Activated CD4-positive, alpha-beta T cell treated with anti-CD3 and anti-CD28 coated beads, Interleukin-2, amount 10 ng/mL, durations not matched to agents 24 days and 14 days (primary cell): ENCODE results near the gene LRP10. TPM values are rescaled to one million over a fixed set of nuclear protein-coding genes. Genes with fewer than 3 reads are reported as not detected.

Experiments used
- DNase-seq: peaks from one replicate; pipeline ENCODE4 v3.0.0; 2022
- H3K27ac Mint-ChIP-seq: one replicate; pipeline ENCODE4 v1.8.0; 2022; ENCODE audit warnings: mild to moderate bottlenecking, mixed read lengths
- H3K27me3 Mint-ChIP-seq: one replicate; pipeline ENCODE4 v1.8.0; 2022; ENCODE audit warnings: mixed read lengths
- H3K36me3 Mint-ChIP-seq: one replicate; pipeline ENCODE4 v1.8.0; 2022; ENCODE audit warnings: low read depth, mild to moderate bottlenecking, mixed read lengths
- H3K4me1 Mint-ChIP-seq: one replicate; pipeline ENCODE4 v1.8.0; 2021; ENCODE audit warnings: mixed read lengths
- H3K4me3 Mint-ChIP-seq: one replicate; pipeline ENCODE4 v1.8.0; 2022; ENCODE audit warnings: mild to moderate bottlenecking, moderate library complexity, mixed read lengths
- H3K9me3 Mint-ChIP-seq: one replicate; pipeline ENCODE4 v1.8.0; 2021; ENCODE audit warnings: mixed read lengths
- intact Hi-C: fragments of 100-400 bp; cut with micrococcal nuclease; formaldehyde crosslinking; loops from one replicate; pipeline ENCODE4 v1.15.1; 2023
- total RNA-seq: library from RNA; stranded (reverse); gene quantifications from 2 replicates; pipeline ENCODE4 v1.2.3, GENCODE V29; 2022

The LRP10 gene
- total RNA-seq, 1 donor from 2014 or later, result 35.2 TPM

GRCh38 chr14:22838631-22839041 is 32.9 kb upstream of the LRP10 start:
- Mint-ChIP-seq H3K4me3 (no peak overlapping the region), H3K4me1 (peaks cover 7% of the 10 kb centered on the region), H3K36me3 (peaks cover 29% of the 10 kb centered on the region), H3K9me3 (no peaks in the 10 kb centered on the region), H3K27me3 (peaks cover 19% of the 10 kb centered on the region), H3K27ac (no peak overlapping the region)
- DNase-seq, result no peak
- intact Hi-C loops, result no loop called here

- H3K4me1 Mint-ChIP-seq, result peaks cover 7% of the 10 kb centered on the region
- intact Hi-C loops, result no loop called here
- peaks cover 24% of the 10 kb centered on the region for H3K36me3 Mint-ChIP-seq
- no peak overlapping the region for H3K27ac Mint-ChIP-seq
- DNase-seq, result no peak
- H3K4me3 Mint-ChIP-seq, result no peak overlapping the region
- peaks cover 19% of the 10 kb centered on the region for H3K27me3 Mint-ChIP-seq
- H3K9me3 Mint-ChIP-seq, result no peaks in the 10 kb centered on the region
These were observed 32.3 kb upstream of the LRP10 start for GRCh38 chr14:22839159-22839779.

DNA sequence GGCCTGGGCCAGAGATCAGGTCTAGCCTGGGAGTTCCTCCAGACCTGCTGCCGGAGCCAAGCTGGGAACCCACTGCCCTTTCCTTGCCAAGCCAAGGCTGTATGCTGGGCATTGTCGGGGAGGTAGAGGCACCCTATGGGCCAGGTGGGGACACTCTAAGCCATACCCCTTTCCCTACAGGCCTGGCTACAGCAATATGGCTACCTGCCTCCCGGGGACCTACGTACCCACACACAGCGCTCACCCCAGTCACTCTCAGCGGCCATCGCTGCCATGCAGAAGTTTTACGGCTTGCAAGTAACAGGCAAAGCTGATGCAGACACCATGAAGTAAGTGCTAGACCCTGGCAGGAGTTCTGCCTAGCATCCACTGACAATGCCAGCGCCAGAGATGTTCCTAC is 30.2 kb upstream of the LRP10 start:
- Mint-ChIP-seq H3K27me3 (peaks cover 12% of the 10 kb centered on the region), H3K9me3 (no peaks in the 10 kb centered on the region), H3K27ac (no peak overlapping the region), H3K36me3 (peaks cover 6% of the 10 kb centered on the region), H3K4me3 (no peak overlapping the region), H3K4me1 (peaks cover 7% of the 10 kb centered on the region)
- intact Hi-C loops, result no loop called here
- no peak for DNase-seq

DNA sequence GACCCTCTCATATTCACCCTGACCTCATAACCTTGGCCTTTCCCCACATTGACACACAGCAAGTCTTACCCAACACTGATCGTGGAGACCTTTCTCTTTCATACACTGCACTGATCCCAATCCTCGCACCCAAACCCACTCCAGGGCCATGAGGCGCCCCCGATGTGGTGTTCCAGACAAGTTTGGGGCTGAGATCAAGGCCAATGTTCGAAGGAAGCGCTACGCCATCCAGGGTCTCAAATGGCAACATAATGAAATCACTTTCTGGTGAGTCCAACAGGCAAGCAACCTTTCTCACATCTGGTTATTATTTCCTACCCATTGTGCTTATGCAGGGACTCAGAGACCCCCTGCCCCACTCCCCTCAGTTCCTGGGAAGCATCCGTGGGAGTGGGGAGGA is 29.8 kb upstream of the LRP10 start:
- Mint-ChIP-seq H3K27ac (no peak overlapping the region), H3K9me3 (no peaks in the 10 kb centered on the region), H3K27me3 (peaks cover 10% of the 10 kb centered on the region), H3K36me3 (peaks cover 4% of the 10 kb centered on the region), H3K4me1 (peaks cover 7% of the 10 kb centered on the region), H3K4me3 (no peak overlapping the region)
- intact Hi-C loops, result no loop called here
- no peak for DNase-seq

GRCh38 chr14:22842211-22843122 is 29.1 kb upstream of the LRP10 start:
- Mint-ChIP-seq H3K27me3 (peaks cover 6% of the 10 kb centered on the region), H3K27ac (no peak overlapping the region), H3K36me3 (no peaks in the 10 kb centered on the region), H3K4me1 (peaks cover 4% of the 10 kb centered on the region), H3K9me3 (no peaks in the 10 kb centered on the region), H3K4me3 (no peak overlapping the region)
- intact Hi-C loops, result no loop called here
- no peak for DNase-seq

DNA sequence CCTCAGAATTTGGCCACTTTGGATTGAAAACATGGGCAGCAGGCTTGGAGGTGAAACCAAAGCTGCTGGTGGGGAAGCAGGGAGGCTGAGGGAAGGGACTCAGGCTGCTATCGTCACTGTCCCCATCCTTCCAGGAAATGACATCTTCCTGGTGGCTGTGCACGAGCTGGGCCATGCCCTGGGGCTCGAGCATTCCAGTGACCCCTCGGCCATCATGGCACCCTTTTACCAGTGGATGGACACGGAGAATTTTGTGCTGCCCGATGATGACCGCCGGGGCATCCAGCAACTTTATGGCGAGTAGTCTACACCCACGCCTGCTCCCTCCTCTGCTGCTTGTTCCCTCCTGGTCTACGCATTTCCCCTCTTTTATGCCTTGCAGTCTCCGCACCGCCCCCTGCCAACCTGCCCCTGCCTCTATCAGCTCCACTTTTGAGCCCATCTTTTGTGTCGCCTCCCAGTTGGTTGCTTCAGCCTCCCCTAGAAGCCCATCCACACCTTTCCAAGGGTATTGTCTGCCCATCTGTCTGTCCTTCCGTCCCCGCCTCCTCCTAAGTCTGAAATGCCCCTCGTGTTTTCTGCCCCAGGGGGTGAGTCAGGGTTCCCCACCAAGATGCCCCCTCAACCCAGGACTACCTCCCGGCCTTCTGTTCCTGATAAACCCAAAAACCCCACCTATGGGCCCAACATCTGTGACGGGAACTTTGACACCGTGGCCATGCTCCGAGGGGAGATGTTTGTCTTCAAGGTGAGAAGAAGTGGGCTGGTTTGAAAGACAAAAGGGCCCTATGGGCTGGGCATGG is 28.2 kb upstream of the LRP10 start:
- intact Hi-C loops, result no loop called here
- no peak for DNase-seq
- Mint-ChIP-seq H3K9me3 (no peaks in the 10 kb centered on the region), H3K27me3 (peaks cover 2% of the 10 kb centered on the region), H3K4me3 (no peak overlapping the region), H3K27ac (no peak overlapping the region), H3K4me1 (peaks cover 2% of the 10 kb centered on the region), H3K36me3 (no peaks in the 10 kb centered on the region)

DNA sequence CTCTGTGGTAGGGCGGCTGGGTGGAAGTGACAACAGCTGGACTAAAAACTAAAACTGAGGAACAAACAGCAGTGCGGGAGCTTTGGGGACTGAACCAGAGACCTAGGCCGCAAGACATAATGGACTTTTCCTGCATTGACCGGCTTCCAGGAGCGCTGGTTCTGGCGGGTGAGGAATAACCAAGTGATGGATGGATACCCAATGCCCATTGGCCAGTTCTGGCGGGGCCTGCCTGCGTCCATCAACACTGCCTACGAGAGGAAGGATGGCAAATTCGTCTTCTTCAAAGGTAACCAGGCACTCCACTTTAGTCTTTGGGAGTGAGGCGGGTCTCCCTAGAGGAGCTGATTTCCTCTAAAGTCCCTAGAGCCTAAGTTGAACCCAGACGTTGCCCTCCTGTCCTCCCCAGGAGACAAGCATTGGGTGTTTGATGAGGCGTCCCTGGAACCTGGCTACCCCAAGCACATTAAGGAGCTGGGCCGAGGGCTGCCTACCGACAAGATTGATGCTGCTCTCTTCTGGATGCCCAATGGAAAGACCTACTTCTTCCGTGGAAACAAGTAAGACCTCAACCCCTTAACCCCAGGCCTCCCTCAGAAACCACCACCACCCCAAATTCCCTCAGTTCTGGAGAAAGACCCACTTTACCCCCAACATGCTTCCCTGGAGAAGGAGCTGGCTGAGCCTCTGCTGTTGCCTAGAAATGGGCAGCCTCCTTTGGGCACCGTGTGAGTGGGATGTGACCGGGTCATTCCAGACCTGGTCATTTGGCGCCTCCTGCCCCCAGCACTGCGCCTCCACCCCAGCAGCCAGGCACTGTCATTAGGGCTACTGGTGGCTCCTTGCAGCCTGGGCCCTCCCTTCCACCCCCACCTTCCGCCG is 27.1 kb upstream of the LRP10 start:
- no peaks in the 10 kb centered on the region for H3K9me3 Mint-ChIP-seq
- no peak overlapping the region for H3K27ac Mint-ChIP-seq
- no peak for DNase-seq
- intact Hi-C loops, result no loop called here
- H3K4me1 Mint-ChIP-seq, result no peaks in the 10 kb centered on the region
- H3K4me3 Mint-ChIP-seq, result no peak overlapping the region
- no peaks in the 10 kb centered on the region for H3K36me3 Mint-ChIP-seq
- peaks cover 5% of the 10 kb centered on the region for H3K27me3 Mint-ChIP-seq

GRCh38 chr14:22845103-22845394 is 26.5 kb upstream of the LRP10 start:
- Mint-ChIP-seq H3K27me3 (peaks cover 5% of the 10 kb centered on the region), H3K36me3 (no peaks in the 10 kb centered on the region), H3K4me3 (no peak overlapping the region), H3K27ac (no peak overlapping the region), H3K9me3 (no peaks in the 10 kb centered on the region), H3K4me1 (no peaks in the 10 kb centered on the region)
- intact Hi-C loops, result no loop called here
- DNase-seq, result no peak

DNA sequence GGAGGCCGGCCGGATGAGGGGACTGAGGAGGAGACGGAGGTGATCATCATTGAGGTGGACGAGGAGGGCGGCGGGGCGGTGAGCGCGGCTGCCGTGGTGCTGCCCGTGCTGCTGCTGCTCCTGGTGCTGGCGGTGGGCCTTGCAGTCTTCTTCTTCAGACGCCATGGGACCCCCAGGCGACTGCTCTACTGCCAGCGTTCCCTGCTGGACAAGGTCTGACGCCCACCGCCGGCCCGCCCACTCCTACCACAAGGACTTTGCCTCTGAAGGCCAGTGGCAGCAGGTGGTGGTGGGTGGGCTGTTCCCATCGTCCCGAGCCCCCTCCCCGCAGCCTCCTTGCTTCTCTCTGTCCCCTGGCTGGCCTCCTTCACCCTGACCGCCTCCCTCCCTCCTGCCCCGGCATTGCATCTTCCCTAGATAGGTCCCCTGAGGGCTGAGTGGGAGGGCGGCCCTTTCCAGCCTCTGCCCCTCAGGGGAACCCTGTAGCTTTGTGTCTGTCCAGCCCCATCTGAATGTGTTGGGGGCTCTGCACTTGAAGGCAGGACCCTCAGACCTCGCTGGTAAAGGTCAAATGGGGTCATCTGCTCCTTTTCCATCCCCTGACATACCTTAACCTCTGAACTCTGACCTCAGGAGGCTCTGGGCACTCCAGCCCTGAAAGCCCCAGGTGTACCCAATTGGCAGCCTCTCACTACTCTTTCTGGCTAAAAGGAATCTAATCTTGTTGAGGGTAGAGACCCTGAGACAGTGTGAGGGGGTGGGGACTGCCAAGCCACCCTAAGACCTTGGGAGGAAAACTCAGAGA is 25.5 kb upstream of the LRP10 start:
- intact Hi-C loops, result no loop called here
- no peak overlapping the region for H3K4me3 Mint-ChIP-seq
- H3K9me3 Mint-ChIP-seq, result no peaks in the 10 kb centered on the region
- H3K27me3 Mint-ChIP-seq, result peaks cover 5% of the 10 kb centered on the region
- DNase-seq, result no peak
- H3K27ac Mint-ChIP-seq, result no peak overlapping the region
- peaks cover under 1% of the 10 kb centered on the region for H3K4me1 Mint-ChIP-seq
- H3K36me3 Mint-ChIP-seq, result no peaks in the 10 kb centered on the region

GRCh38 chr14:22846811-22847307 is 24.7 kb upstream of the LRP10 start:
- no peaks in the 10 kb centered on the region for H3K9me3 Mint-ChIP-seq
- no peak overlapping the region for H3K4me3 Mint-ChIP-seq
- H3K27me3 Mint-ChIP-seq, result peaks cover 5% of the 10 kb centered on the region
- intact Hi-C loops, result no loop called here
- H3K4me1 Mint-ChIP-seq, result peaks cover 9% of the 10 kb centered on the region
- H3K36me3 Mint-ChIP-seq, result no peaks in the 10 kb centered on the region
- no peak for DNase-seq
- H3K27ac Mint-ChIP-seq, result no peak overlapping the region

- intact Hi-C loops, result no loop called here
- Mint-ChIP-seq H3K4me3 (no peak overlapping the region), H3K27ac (no peak overlapping the region), H3K27me3 (peaks cover 5% of the 10 kb centered on the region), H3K36me3 (no peaks in the 10 kb centered on the region), H3K9me3 (no peaks in the 10 kb centered on the region), H3K4me1 (peaks cover 10% of the 10 kb centered on the region)
- no peak for DNase-seq
These were observed 23.7 kb upstream of the LRP10 start for GRCh38 chr14:22847661-22848341.

GRCh38 chr14:22848351-22849164 is 23.0 kb upstream of the LRP10 start:
- Mint-ChIP-seq H3K27me3 (peaks cover 5% of the 10 kb centered on the region), H3K4me1 (peaks cover 17% of the 10 kb centered on the region), H3K27ac (peak overlapping the region; percentile 34), H3K4me3 (no peak overlapping the region), H3K9me3 (no peaks in the 10 kb centered on the region), H3K36me3 (no peaks in the 10 kb centered on the region)
- no peak for DNase-seq
- intact Hi-C loops, result no loop called here
